Measurements from ENCODE around the gene LRCOL1.

Gene LRCOL1

DNA sequence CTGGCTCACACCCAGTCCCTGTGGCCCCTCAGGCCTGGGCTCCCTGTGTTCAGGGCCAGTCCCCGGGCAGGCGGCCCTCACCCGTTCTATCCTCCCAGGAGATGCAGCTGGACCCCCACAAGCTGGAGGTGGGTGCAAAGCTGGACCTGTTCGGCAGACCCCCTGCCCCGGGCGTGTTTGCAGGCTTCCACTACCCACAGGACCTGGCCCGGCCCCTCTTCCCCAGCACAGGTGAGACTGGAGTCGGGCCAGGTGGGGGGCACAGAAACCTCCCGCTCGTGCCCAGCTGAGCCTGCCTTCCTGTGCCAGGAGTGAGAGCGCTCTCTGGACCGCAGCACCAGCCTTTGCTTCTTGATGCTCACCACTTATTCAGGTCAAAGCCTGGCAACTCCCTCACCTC is 33.7 kb downstream of the LRCOL1 start:
- no peak for TF ChIP-seq CTCF (IDR thresholded peaks at IDR 0.05; ENCODE audit: insufficient read depth, low read depth, low read length, missing control alignments)

GRCh38 chr12:132575661-132576060 is 34.7 kb downstream of the LRCOL1 start:
- TF ChIP-seq CTCF (IDR thresholded peaks at IDR 0.05; ENCODE audit: insufficient read depth, low read depth, low read length, missing control alignments): no peak
- no peak overlapping the region for H3K4me3 ChIP-seq (ENCODE audit: low read length)

More for the DNA sequence above, 33.7 kb downstream of the LRCOL1 start:
- no peak overlapping the region for H3K4me3 ChIP-seq (ENCODE audit: low read length)
- no peak for DNase-seq (ENCODE audit: low read depth)

GRCh38 chr12:132574271-132574996 is 35.9 kb downstream of the LRCOL1 start:
- no peak for DNase-seq (ENCODE audit: low read depth)
- no peak overlapping the region for H3K4me3 ChIP-seq (ENCODE audit: low read length)
- no peak for TF ChIP-seq CTCF (IDR thresholded peaks at IDR 0.05; ENCODE audit: insufficient read depth, low read depth, low read length, missing control alignments)

More at GRCh38 chr12:132575661-132576060, 34.7 kb downstream of the LRCOL1 start:
- DNase-seq (ENCODE audit: low read depth): no peak

DNA sequence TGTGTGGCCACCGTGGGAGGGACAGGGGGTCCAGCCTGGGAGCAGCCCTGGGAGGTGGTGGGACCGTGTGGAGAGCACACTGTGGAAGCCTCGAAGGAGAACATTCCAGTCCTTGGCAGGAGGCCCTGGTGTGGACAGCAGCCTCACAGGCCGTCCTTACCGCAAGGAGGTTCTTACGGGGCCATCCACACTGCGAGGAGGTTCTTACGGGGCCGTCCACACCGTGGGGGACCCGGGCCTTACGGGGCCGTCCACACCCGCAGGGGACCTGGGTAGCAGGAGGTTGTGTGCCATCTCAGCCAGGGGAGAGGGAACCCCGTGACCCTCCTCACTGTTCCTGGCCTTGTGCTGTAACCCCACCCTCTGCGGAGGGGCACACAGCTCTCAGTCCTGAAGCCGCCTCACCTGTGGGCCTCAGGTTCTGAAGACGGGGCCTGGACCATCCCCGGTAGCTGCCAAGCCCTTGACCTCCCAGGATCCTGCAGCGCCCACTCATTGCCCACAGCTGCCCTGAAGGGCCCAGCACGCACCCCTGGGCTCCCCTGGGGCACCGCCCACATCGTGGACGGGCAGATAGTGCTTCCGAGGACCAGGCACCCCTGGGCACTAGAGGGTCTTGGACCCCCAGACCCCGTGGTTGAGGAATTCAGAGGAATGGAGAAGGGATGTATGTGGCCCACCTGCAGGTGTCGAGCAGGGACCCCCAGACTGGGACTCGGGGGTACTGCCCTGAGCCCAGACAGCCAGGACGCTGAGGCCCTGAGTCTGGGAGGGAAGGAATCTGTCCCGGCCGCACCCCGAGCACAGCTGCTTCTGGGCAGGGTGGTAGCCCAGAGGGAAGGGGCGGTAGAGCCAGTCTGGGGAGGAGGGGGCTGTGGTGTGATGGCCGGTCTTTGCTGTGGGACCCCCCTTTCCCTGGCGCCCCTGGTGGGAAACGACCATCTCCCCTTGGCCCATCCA is 37.3 kb downstream of the LRCOL1 start:
- H3K4me3 ChIP-seq (ENCODE audit: low read length): no peak overlapping the region
- no peak for DNase-seq (ENCODE audit: low read depth)
- no peak for TF ChIP-seq CTCF (IDR thresholded peaks at IDR 0.05; ENCODE audit: insufficient read depth, low read depth, low read length, missing control alignments)

DNA sequence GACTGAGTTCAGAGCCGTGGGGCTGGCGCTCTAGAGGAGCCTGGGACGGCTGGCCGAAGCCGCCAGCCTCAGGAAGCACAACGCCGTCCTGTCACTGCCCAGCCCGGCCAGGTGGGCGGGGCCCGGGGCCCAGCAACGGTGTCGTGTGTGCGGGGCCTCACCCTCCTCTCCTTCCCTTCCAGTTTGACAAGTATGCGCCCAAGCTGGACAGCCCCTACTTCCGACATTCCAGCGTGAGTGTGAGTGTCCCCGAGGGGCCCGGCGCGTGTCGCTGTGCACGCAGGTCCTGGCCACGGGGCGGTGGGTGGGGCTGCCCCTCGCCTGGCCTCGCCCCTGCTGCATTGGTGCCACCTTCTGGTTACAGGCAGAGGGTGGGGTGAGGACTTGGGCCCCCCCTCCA is 38.3 kb downstream of the LRCOL1 start:
- TF ChIP-seq CTCF (IDR thresholded peaks at IDR 0.05; ENCODE audit: insufficient read depth, low read depth, low read length, missing control alignments): no peak
- DNase-seq (ENCODE audit: low read depth): peak; percentile 24
- no peak overlapping the region for H3K4me3 ChIP-seq (ENCODE audit: low read length)

DNA sequence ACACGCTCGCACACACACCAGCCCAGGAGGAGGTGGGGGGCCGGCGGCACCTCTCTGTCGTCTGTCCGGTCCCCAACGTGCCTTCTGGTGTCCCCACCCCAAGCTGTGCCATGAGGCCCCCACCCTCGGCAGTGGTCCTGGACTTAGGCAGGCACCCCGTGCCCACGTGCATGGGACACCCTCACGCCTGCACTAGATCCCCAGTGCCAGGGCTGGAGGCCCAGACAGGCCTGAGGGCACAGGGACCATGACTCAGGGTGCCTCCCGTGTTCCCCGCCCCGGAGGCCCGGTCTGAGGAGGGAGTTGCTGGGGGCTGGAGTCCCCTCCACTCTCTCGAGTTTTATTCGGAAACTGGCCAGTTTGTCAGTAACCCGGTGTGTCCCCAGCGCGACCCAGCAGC is 38.8 kb downstream of the LRCOL1 start:
- TF ChIP-seq CTCF (IDR thresholded peaks at IDR 0.05; ENCODE audit: insufficient read depth, low read depth, low read length, missing control alignments): no peak
- no peak overlapping the region for H3K4me3 ChIP-seq (ENCODE audit: low read length)
- DNase-seq (ENCODE audit: low read depth): peak; percentile 23
